Stimulated activated CD4-positive, alpha-beta T cell treated with anti-CD3 and anti-CD28 coated beads, Interleukin-1b, Interleukin-23, amount 100 ng/mL, for 48 hours (primary cell): ENCODE results near the gene TUBA3D.
"Not testable (repeated sequence)": the region's sequence is repeated elsewhere in the genome, so short reads cannot be mapped to it uniquely, and the experiment has no call there.

Experiments used
- DNase-seq: peaks from one replicate; pipeline ENCODE4 v3.0.0-alpha.2; 2020

TUBA3D gene

DNA sequence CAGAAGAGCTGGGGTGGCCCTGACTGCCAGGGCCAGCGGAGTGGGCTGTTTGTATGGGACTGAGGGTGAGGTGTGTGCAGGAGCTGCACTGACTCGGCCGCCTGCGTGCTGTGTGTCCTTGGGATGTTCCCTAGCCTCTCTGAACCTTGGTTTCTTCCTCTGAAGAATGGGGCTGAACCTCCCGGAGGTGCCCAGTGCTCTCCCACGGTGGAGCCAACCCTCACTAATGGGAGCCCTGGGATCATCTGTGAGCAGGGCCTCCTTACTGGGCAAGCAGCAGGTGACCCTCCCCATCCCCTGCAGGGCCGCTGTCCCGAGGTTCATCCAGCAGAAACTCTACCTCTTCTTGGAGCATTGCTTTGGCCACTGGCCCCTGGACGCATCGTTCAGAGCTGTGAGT is 40.1 kb downstream of the TUBA3D start:
- DNase-seq: no peak

DNA sequence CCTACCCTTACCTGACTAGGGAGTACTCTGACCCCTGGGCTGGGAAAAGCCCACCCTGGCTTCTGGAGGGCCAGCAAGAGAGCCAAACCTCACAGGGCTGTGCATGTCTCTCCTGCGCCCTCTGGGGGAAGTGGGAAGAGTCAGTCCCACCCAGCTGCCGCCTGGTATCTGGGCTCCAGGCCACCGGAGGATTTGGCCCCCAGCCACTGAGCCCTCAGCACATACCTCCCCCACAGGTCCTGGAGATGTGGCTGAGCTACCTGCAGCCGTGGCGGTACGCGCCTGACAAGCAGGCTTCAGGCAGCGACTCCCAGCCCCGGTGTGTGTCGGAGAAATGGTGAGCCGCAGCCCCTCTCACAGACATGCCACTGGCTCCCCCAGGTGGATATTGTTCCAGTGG is 40.7 kb downstream of the TUBA3D start:
- not testable (repeated sequence) for DNase-seq

DNA sequence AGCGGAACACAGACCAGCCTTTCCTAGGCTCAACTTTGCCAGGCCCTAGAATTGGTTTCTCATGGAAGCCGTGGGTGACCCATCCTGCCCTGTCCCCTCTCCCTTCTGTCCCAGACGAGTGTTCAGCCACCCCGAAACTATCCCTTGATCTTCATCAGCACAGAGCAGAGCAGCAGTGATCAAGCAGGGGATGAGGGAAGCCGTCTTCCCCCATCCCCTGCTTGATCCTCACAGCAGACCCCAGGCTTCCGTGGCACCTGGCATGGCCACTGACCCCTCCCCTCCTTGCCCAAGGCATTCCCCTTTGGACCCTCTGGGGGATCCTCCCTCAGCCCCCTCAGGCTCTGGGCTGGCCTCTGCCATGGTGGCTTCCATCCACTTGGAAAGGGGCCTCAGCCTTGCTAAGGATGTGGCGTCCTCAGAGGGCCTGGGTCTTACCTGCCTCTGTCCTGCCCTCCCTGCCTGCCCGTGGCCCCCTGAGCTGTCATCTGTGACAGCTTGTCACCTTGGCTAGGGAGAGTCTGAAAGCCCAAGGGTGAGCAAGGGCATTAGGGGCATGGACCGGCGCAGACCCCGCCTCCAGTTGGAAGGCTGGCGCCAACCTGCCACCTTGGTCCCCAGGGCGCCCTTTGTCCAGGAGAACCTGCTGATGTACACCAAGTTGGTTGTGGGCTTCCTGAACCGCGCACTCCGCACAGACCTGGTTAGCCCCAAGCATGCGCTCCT is 41.4 kb downstream of the TUBA3D start:
- DNase-seq: no peak

DNA sequence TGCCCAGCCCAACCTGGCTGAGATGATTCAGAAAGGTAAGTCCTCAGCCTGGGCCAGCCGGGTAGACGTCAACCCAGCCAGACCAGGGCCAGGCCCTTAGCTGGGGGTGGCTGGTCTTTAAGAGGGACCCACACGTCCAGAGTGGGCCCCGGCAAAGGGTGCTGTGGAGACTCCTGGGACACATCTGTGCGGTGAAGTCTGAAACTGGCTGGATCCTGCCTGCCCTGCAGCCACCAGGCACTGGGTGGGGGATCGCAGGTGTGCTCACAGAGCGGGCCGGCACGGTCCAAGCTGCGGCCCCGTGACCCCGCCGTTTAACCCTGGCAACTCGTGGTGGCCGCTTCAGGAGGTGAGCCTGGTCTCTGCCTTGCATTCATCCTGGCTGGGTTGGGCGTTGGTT is 41.9 kb downstream of the TUBA3D start:
- not testable (repeated sequence) for DNase-seq

DNA sequence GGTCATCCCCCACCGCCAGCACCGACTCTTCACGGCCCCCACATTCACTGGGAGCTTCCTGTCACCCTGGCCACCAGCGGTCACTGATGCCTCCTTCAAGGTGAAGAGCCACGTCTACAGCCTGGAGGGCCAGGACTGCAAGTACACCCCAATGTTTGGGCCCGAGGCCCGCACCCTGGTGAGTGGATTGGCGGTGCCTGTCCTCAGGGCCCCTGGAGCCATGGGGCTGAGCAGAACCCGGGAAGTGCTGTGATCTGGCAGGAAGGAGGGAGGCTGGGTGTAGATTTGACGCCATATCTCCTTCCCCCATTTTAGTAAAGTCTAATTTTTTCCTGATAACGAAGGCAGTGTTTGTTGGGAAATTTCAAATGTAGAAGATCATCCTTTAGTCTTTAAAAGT is 42.6 kb downstream of the TUBA3D start:
- not testable (repeated sequence) for DNase-seq

DNA sequence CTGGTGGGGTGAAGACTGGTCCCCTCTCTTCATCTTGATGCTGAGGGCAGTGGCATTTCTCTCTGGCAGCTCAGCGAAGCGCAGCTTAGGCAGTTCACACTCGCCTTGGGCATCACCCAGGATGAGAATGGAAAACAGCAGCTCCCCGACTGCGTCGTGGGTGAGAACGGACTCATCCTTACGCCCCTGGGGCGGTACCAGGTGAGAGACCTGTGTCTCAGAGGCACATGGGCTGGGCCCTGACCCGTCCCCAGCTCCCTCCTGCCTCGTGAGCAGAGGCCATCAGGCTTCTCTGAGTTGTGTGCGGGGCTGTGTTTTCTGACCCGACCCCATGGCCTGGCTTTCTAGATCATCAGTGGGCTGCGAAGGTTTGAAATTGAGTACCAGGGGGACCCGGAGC is 43.5 kb downstream of the TUBA3D start:
- no peak for DNase-seq

DNA sequence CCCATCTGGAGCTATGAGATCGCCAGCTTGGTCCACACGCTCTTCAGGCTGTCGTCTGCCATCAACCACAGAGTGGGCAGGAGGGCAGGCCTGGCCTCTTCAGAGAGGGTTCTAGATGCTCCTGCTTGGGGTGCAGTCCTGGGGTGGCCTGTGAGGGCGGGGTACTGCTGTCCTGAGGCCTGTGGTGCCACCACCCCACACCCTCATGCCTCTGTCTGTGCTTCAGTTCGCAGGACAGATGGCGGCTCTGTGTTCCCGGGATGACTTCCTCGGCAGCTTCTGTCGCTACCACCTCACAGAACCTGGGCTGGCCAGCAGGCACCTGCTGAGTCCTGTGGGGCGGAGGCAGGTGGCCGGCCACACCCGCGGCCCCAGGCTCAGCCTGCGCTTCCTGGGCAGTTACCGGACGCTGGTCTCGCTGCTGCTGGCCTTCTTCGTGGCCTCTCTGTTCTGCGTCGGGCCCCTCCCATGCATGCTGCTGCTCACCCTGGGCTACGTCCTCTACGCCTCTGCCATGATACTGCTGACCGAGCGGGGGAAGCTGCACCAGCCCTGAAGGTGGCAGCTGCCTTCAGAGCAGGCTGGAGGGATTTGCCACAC is 44.1 kb downstream of the TUBA3D start:
- not testable (repeated sequence) for DNase-seq

DNA sequence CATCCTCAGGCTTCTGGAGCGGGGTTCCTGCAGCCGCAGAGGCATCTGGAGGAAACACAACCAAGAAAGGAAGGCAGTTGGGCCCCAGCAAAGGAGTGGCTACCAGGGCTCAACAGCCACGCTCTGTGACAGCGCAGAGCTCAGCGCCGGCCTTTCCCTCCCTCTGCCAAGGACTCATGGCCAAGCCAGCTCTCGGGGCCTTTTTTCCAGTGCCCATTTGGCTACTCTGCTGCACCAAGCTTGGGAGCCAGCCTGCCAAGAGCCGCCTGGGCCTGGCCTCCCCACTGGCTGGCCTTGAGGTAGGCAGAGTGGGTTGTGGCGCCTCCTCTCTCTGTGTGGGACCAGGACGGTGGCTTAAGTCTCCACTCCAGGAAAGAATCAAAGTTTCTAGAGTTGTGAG is 44.6 kb downstream of the TUBA3D start:
- DNase-seq: no peak

DNA sequence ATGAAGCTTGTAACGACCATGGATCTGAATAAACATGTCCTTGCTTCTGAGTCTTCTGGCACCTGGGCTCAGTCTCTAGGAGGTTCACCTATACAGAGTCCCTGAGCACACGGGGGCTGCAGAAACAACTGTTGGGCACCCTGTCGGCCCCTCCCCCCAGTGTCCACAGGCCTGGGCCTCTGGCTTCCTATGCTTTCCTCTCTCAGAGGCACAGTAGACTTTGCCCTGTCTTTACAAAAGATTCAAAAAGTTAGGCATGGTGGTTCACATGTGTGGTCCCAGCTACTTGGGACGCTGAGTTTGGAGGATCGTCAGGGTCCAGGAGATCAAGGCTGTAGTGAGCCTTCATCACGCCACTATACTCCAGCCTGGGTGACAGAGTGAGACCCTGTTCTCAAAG is 45.6 kb downstream of the TUBA3D start:
- DNase-seq: not testable (repeated sequence)

DNA sequence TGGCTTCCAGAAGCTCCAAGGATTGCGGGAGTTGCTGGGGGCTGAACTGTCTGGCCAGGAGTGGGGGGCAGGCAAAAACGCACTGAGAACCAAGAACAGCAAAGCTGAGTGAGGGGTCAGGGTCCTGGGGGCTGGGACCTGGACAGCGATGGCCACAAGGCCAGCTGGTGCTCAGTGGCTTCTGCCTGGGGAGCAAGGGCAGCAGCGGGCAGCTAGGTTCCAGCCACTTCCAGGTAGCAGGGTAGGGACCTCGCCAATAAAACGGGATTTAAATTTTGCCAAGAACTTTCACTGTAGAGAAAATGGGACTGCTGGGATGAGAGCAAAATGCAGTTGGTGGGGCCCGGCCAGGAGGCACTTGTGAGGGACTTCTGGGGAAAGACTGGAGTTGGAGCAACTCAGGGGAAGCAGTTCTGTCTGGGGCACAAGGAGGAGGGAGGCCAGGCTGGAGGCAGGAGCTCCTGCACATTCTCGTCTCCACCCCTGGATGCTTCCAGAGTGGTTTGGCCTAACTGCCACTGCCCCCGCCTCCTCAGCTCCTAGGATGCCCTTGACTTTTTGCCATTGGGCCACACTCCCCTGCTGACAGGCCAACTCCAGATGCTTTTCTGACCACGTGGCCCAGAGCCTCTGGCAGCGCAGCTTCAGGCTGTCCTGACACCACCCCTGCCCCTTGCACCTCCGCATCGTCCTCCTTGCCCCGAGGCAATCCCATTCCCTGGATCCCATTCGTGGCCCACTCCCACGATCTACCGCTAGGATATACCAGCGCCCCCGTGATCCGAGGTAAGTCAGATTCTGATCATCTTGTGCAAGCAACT is 46.3 kb downstream of the TUBA3D start:
- DNase-seq: no peak

DNA sequence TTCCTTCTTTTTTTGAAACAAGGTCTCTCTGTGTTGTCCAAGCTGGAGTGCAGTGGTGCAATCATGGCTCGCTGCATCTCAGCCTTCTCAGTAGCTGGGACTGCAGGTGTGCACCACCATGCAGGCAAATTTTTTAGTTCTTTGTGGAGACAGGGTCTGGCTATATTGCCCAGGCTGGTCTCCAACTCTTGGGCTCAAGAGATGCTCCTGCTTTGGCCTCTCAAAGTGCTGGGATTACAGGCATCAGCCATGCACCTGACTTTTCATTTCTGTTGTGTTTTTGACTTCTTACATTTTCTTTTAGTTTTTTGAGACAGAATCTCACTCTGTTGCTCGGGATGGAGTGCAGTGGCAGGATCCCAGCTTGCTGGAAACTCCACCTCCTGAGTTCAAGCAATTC is 49.3 kb downstream of the TUBA3D start:
- not testable (repeated sequence) for DNase-seq

DNA sequence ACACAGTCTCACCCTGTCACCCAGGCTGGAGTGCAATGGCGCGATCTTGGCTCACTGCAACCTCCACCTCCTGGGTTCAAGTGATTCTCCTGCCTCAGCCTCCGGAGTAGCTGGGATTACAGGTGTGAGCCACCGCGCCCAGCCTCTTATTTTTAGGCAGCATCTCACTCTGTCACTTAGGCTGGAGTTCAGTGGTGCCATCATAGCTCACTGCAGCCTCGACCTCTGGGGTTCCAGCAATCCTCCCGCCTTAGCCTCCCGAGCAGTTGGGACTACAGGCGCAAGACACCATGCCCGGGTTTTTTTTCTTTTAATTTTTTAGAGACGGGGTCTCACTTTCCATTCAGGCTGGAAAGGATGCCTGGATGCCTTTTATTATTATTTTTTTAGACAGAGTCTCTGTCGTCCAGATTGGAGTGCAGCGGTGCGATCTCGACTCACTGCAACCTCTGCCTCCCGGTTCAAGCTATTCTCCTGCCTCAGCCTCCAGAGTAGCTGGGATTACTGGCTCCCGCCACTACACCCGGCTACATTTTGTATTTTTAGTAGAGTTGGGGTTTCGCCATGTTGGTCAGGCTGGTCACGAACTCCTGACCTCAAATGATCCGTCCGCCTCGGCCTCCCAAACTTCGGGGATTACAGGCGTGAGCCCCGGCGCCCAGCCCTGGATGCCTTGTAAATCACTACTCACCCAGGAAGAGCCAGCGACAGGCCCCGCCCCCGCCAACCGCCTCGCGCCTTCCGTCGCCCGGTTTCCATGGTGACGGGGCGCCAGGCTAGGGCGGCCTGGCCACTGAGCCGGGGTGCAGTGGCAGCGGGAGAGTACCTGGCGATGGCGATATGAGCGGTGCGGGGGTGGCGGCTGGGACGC is 51.4 kb downstream of the TUBA3D start, which contains the start of gene CCDC74A:
TSS of gene CCDC74A (plus strand) at position 758 of the 871 bp plus-strand sequence. CDS start at position 841, 83 bp downstream.
- DNase-seq: peak; percentile 79

DNA sequence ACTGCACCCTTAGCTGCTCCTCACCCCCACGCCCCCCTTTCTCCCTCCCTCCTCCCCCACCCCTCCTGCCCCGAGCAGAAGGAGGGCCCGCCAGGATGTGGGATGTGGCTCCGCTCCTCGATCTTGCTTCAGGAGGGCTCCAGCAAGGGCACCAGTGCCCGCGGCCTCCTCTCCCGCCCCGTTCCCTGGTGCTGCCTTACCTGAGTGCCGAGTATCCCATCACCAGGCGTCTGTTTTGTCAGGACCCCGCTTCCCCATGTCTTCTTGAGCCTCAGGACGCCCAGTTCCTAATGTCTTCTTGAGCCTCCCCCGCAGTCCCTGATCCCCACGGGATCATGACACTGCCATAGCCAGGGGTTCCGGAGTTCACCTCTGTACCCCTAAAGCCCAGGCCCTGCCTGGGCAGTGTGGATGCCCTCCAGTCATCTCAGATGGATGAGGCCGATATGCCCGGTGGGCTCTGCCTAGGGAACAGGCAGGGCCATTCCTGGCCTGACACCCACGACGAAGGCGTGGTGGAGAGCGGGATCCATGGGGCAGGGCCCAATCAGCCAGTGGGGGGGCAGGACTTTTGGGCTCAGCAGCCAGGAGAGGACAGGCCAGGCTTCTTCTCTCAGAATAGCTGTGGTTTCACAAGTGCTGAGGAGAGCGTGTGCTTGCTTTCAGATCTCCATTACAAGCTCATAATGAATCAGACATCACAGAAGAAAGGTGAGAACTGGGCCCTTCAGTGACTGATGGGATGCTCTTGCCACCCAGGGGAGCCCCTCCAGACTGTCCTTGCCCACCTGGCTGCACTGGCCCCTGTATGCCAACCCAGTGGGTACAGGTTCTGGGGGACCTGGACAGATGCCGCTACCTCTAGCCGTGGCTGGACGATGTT is 53.3 kb downstream of the TUBA3D start:
- not testable (repeated sequence) for DNase-seq

DNA sequence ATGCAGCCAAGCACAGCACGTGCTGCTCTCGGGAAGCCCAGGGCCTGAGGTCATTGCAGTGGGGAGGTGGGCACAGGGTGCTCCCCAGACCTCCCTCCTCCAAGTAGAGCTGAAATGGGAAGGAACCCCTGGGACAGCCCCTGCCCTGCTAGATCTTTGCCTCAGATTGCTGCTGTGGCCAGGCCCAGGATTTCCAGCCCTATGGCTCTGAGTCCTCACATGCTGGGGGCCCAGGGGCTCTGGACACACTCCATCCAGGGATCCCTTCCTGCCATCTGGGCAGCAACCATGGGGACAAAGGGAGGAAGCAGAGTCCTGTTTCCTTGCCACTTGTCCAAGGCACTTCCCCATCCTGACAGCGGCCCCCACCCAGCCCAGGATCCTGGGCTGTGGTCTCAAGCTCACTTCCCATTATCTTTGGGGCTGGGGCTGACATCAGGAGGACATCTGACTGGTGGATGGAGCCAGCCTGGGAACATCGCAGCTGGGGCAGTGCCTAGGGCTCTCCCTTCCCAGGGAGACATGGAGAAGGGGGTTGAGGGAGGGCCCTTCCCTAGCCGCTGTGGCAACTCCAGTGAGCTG is 54.0 kb downstream of the TUBA3D start:
- not testable (repeated sequence) for DNase-seq

DNA sequence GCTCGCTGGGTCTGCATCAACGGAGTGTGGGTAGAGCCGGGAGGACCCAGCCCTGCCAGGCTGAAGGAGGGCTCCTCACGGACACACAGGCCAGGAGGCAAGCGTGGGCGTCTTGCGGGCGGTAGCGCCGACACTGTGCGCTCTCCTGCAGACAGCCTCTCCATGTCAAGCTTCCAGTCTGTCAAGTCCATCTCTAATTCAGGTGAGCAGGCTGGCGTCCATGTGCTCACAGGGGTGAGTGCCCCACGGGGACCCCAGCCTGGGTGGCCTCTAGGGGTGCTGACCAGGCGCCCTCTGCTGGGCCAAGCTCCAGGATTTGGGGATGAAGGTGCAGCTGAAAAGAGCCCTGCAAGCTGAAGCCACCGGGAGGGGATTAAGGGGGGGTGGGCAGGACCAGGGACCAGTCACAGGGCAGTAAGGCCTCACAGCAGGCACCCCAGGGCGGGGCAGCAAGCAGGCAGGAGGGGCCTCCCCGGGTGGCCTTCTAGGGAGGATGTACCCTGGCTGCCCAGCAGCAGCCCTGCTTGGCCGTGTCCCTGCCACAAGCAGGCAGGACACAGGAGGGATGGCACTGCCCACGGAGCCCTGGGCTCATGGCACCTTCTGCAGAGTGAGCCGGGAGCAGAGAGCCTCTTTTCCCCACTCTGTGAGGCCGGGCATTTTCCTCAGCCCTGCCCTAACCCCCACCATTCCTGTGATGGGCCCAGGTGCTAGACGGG is 54.9 kb downstream of the TUBA3D start:
- not testable (repeated sequence) for DNase-seq

DNA sequence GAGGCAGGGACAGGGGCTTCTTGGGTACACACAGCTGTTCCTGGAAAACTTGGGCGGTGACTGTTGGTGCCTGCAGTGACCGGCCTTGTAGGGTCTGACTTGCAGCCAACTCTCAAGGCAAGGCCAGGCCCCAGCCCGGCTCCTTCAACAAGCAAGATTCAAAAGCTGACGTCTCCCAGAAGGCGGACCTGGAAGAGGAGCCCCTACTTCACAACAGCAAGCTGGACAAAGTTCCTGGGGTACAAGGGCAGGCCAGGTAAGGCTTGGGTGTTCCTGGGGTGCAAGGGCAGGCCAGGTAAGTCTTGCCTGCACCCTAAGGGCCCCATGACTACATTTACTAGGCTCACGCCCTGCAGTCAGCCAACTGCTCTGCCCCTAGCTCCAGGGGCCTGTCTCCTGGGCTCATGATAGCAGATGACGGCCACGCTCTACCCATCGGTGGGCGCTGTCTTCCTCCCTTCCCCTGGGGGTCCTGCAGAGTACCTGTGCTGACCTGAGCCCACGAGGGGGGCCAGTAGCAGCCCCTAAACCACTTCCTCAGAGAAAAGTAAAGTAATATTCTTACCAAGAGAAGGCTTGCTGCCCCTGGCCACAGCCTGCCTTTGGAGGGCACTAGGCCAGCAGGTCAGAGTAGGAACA is 55.7 kb downstream of the TUBA3D start:
- not testable (repeated sequence) for DNase-seq
